GM15510 (cell line): ENCODE results near the gene EPAS1.

Source experiments
- POLR2A ChIP-seq: IDR thresholded peaks from 3 replicates; pipeline ENCODE4 v1.6.1; 2011; ENCODE audit warnings: borderline replicate concordance; ENCODE audit not compliant: insufficient read length; ENCODE audit errors: extremely low read depth

EPAS1 gene

GRCh38 chr2:46335391-46336282 lies 38.4 kb downstream of the EPAS1 start:
- no peak for TF ChIP-seq POLR2A

GRCh38 chr2:46336283-46336959 lies 39.2 kb downstream of the EPAS1 start:
- no peak for TF ChIP-seq POLR2A

DNA sequence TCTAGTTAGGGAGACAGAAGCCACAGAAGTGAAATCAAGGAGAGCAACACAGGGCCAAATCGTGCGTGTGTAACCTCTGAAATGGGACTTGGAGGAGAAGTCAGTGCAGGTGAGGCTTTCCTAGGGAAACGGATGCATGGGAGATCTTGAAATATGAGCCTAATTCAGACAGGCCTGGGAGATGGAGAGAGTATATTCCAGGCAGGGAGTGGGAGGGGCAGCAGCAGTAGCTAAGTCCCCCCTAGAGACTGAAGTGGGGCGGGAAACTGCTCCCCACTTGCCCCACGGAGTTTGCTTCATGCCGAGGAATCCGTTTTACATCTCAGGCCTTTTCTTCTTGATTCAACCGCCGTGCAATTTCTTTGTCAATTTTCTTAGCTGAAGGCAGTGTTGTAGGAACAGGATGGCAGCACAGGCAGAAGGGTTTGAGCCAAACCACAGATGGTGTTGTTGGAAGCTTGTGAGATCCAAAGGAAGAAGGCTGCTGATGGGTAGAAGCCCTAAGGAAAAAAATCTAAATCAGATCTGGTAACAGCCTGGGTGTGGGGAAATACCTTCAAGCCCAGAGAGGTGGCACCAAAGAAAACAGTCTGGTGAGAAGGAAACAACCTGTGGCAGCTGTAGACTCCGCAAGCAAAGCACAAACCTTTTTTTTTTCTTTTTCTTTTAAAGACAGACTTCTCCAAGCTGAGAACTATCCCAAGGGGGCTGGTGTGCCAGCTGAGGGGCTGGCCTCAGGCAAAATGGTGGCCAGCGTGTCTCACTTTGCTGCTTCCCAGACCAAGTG lies 40.2 kb downstream of the EPAS1 start:
- TF ChIP-seq POLR2A, result no peak

GRCh38 chr2:46338674-46339073 lies 41.5 kb downstream of the EPAS1 start:
- TF ChIP-seq POLR2A, result no peak

GRCh38 chr2:46339200-46339599 lies 42.0 kb downstream of the EPAS1 start:
- TF ChIP-seq POLR2A, result no peak

- TF ChIP-seq POLR2A, result no peak
Measured at GRCh38 chr2:46339676-46340459, 42.7 kb downstream of the EPAS1 start.

GRCh38 chr2:46340740-46341420 lies 43.7 kb downstream of the EPAS1 start:
- no peak for TF ChIP-seq POLR2A

- no peak for TF ChIP-seq POLR2A
Measured at GRCh38 chr2:46342566-46343315, 45.5 kb downstream of the EPAS1 start.

DNA sequence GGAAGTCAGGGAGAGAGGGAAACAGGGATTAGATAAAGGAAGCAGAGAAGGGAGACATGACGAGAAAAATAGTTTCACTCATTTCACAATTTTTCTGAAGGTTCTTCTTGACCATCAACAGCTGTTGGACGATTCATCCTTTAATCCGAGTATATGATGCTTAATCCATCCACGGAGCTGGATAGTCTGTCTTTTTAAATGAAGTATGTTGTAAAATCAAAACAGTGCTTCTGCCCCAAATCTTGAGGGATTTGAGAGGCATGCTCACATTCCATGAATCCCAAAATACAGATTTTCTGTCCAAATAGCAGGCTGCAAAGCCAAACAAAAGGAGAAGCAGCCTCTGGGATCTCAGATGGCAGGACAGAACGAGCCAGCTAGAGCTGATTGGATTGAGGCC lies 47.5 kb downstream of the EPAS1 start:
- no peak for TF ChIP-seq POLR2A

DNA sequence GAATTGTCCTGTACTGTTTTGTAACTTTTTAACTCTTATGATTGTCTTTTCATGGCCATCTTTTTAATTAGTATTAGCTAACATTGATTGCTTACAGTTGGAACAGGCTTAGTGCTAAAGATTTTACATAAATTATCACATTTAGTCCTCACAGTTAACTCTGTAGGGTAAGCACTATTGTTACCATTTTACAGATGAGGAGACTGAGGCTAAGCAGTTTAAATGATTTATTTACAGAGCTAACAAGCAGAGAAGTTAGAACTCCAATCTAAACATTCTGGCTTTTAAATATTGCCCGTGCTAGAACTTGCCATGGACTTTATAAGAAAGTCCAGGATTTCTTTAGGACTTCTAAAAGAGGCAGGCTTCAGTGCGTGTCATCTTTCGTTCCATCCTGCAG lies 48.6 kb downstream of the EPAS1 start:
- no peak for TF ChIP-seq POLR2A

DNA sequence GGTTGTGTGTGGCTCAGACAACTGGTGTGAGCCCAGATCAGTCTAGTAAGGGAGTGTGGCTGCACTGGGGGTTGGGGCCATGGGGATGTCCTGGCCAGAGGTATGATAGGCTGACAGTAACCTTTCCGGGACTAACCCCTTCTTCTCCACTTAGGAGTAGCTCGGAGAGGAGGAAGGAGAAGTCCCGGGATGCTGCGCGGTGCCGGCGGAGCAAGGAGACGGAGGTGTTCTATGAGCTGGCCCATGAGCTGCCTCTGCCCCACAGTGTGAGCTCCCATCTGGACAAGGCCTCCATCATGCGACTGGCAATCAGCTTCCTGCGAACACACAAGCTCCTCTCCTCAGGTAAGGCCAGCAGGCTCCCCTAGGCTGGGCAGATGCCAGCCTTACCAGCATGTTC lies 49.5 kb downstream of the EPAS1 start:
- TF ChIP-seq POLR2A, result no peak

GRCh38 chr2:46347648-46348280 lies 50.6 kb downstream of the EPAS1 start:
- TF ChIP-seq POLR2A, result no peak

- no peak for TF ChIP-seq POLR2A
Measured at GRCh38 chr2:46349115-46349547, 51.9 kb downstream of the EPAS1 start.
